ENCODE data around the gene TNIK. TPM values are rescaled to one million over a fixed set of nuclear protein-coding genes. Genes with fewer than 3 reads are reported as not detected.

TNIK gene
- total RNA-seq, 4 donors from 2014 or later = 30.3 to 39.0 (median 36.8) TPM

DNA sequence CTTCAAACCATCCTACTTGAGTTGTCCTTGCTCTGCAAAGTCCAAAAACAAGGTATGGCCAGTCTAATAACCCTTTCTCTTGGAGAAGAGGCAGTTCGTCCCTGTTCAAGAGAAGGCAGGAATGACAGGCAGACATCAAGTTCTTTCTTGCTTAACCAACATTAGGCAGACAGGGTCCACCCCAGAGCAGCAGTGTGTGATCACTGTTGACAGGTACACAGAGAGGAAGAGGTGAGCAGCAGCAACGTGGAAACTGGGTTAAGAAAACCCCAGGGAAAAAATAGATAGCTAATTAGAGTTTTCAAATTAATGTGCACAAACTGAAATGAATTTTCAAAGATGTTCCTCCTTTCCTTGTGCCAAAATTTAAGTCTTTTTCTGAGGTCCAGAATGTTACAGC lies 48.2 kb downstream of the TNIK start:
- Histone ChIP-seq H3K36me3 (no peaks in the 10 kb centered on the region), H3K4me3 (no peak overlapping the region), H3K27me3 (no peaks in the 10 kb centered on the region), H3K9me3 (no peaks in the 10 kb centered on the region), H3K4me1 (peaks cover 27 to 52% (median 38%) of the 10 kb centered on the region in 4 donors), H3K27ac (replicated peaks in 1 of 4) (no peak overlapping the region)
- intact Hi-C loops (cut with DNase I) = no loop called here
- no peak for DNase-seq (ENCODE audit: extremely low spot score)
- no peak for TF ChIP-seq EP300 (IDR thresholded peaks at IDR 0.05)
- TF ChIP-seq POLR2A (IDR thresholded peaks at IDR 0.05; ENCODE audit: low read depth) = no peak
- TF ChIP-seq, protein P1, sequence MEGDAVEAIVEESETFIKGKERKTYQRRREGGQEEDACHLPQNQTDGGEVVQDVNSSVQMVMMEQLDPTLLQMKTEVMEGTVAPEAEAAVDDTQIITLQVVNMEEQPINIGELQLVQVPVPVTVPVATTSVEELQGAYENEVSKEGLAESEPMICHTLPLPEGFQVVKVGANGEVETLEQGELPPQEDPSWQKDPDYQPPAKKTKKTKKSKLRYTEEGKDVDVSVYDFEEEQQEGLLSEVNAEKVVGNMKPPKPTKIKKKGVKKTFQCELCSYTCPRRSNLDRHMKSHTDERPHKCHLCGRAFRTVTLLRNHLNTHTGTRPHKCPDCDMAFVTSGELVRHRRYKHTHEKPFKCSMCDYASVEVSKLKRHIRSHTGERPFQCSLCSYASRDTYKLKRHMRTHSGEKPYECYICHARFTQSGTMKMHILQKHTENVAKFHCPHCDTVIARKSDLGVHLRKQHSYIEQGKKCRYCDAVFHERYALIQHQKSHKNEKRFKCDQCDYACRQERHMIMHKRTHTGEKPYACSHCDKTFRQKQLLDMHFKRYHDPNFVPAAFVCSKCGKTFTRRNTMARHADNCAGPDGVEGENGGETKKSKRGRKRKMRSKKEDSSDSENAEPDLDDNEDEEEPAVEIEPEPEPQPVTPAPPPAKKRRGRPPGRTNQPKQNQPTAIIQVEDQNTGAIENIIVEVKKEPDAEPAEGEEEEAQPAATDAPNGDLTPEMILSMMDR (IDR thresholded peaks at IDR 0.05) = no peak
- TF ChIP-seq POLR2AphosphoS5 (IDR thresholded peaks at IDR 0.05) = no peak
- 83% methylated on average over 2 of the region's 2 CpGs for WGBS

DNA sequence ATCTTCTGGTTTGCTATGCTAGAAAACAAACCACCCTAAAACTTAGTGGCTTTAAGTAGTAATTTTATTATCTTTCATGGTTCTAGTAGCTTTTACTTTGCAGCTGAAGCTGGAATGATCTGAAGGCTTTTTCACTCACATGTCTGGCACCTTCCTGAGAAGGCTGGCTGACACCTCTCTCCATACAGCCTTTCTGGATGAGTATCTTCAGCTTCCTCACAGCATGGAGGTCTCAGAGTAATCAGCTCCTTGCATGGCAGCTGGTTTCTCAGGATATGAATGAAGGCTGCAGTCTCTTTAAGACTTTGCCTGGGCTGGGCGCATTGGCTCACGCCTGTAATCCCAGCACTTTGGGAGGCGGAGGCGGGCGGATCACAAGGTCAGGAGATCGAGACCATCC lies 50.0 kb downstream of the TNIK start:
- Histone ChIP-seq H3K27ac (replicated peaks in 1 of 4) (no peak overlapping the region), H3K4me1 (peaks cover 16 to 43% (median 25%) of the 10 kb centered on the region in 4 donors), H3K36me3 (no peaks in the 10 kb centered on the region), H3K4me3 (no peak overlapping the region), H3K27me3 (no peaks in the 10 kb centered on the region), H3K9me3 (no peaks in the 10 kb centered on the region)
- TF ChIP-seq POLR2A (IDR thresholded peaks at IDR 0.05; ENCODE audit: low read depth) = no peak
- TF ChIP-seq EP300 (IDR thresholded peaks at IDR 0.05) = no peak
- TF ChIP-seq, protein P1 (IDR thresholded peaks at IDR 0.05) = no peak
- TF ChIP-seq POLR2AphosphoS5 (IDR thresholded peaks at IDR 0.05) = no peak
- 98% methylated on average over 6 of the region's 6 CpGs for WGBS
- no peak for DNase-seq (ENCODE audit: extremely low spot score)
- intact Hi-C loops (cut with DNase I) = no loop called here

DNA sequence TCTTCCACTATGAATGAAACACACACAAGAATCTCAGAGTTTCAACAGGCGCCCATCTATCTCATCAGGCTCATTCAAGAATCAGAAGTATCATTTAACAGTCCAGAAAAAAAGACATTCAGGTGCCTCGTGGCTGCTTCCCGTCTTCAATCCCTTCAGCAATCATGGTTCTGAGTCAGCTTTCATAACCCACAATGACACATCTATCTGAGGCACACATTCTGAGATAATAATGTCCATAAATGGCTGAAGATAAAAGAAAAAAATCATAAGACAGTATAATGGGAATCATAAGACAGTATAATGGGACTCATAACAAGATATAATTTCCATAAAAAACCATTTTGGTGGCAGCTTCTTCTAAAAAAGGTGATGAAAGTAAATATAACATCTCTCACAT lies 52.4 kb downstream of the TNIK start:
- H3K27ac ChIP-seq (replicated peaks in 1 of 4) = no peak overlapping the region
- no peaks in the 10 kb centered on the region for H3K36me3 ChIP-seq
- WGBS = 64% methylated on average over 3 of the region's 3 CpGs
- no peaks in the 10 kb centered on the region for H3K9me3 ChIP-seq
- intact Hi-C loops (cut with DNase I) = no loop called here
- peaks cover 17 to 45% (median 31%) of the 10 kb centered on the region in 4 donors for H3K4me1 ChIP-seq
- DNase-seq (ENCODE audit: extremely low spot score) = no peak
- H3K4me3 ChIP-seq = no peak overlapping the region
- TF ChIP-seq, protein P1 (IDR thresholded peaks at IDR 0.05) = no peak
- no peak for TF ChIP-seq POLR2A (IDR thresholded peaks at IDR 0.05; ENCODE audit: low read depth)
- no peak for TF ChIP-seq POLR2AphosphoS5 (IDR thresholded peaks at IDR 0.05)
- no peak for TF ChIP-seq EP300 (IDR thresholded peaks at IDR 0.05)
- H3K27me3 ChIP-seq = no peaks in the 10 kb centered on the region

DNA sequence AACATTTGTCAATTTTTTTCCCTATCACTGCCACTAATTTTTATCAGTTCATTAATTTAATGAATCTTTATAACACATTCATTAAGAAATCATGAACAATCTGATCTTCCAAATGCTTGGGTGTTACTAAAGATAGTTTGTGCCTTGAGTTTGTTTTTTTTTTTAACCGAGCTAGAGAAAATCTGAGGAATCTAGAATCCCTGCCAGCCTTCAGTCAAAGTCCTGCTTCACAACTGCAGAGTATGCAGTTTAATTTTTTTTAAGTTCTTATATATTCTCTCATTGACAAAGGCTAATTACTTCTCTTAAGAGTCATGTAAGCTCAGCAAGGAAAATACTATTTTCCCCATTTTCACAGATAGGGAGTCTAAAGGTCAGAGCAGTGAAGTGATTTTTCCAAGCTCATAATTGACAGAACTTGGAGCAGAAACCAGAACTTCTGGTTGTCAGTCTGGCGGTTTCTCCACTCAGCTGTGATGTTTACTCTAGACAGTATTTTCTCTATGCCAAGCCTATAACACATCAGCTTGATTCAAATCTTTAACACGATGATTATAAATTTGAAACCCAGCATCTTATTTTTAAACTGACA lies 55.7 kb downstream of the TNIK start:
- H3K4me3 ChIP-seq = no peak overlapping the region
- intact Hi-C loops (cut with DNase I) = no loop called here
- DNase-seq (ENCODE audit: extremely low spot score) = no peak
- no peaks in the 10 kb centered on the region for H3K9me3 ChIP-seq
- no peaks in the 10 kb centered on the region for H3K27me3 ChIP-seq
- H3K4me1 ChIP-seq = peaks cover 21 to 53% (median 35%) of the 10 kb centered on the region in 4 donors
- no peaks in the 10 kb centered on the region for H3K36me3 ChIP-seq
- TF ChIP-seq POLR2A (IDR thresholded peaks at IDR 0.05; ENCODE audit: low read depth) = no peak
- TF ChIP-seq EP300 (IDR thresholded peaks at IDR 0.05) = no peak
- TF ChIP-seq, protein P1 (IDR thresholded peaks at IDR 0.05) = no peak
- no peak for TF ChIP-seq POLR2AphosphoS5 (IDR thresholded peaks at IDR 0.05)
- H3K27ac ChIP-seq (replicated peaks in 1 of 4) = peak overlapping the region in 1 of 4 donors; percentile 20
- 45% methylated on average over 3 of the region's 3 CpGs for WGBS

DNA sequence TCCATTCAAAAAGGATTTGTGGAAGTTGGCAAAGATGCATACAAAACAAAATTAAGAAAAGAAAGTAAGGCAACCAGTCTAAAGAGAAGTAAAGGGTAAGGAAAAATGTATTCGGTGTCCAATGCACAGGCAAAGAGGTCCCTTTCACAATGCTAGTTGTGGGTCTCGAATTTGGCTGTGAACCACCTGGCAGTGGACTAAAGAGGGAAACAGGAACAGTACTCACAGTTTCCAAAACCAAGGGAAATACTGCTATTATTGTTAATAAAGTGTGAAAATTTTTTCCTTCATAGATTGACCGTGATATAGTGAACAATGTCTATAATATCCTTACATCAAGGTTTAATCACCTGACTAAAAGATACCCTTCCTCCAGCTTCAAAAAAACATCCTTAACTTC lies 57.9 kb downstream of the TNIK start:
- no peak overlapping the region for H3K27ac ChIP-seq (replicated peaks in 1 of 4)
- no peaks in the 10 kb centered on the region for H3K36me3 ChIP-seq
- H3K4me3 ChIP-seq = no peak overlapping the region
- TF ChIP-seq, protein P1 (IDR thresholded peaks at IDR 0.05) = no peak
- TF ChIP-seq EP300 (IDR thresholded peaks at IDR 0.05) = no peak
- TF ChIP-seq POLR2AphosphoS5 (IDR thresholded peaks at IDR 0.05) = no peak
- TF ChIP-seq POLR2A (IDR thresholded peaks at IDR 0.05; ENCODE audit: low read depth) = no peak
- intact Hi-C loops (cut with DNase I) = no loop called here
- no peak for DNase-seq (ENCODE audit: extremely low spot score)
- no peaks in the 10 kb centered on the region for H3K9me3 ChIP-seq
- WGBS = 85% methylated on average over 3 of the region's 3 CpGs
- H3K4me1 ChIP-seq = peaks cover 30 to 58% (median 44%) of the 10 kb centered on the region in 4 donors
- no peaks in the 10 kb centered on the region for H3K27me3 ChIP-seq

Measured in esophagus muscularis mucosa (tissue), 4 donors.